ENCODE results near the gene CHL1. TPM values are rescaled to one million over a fixed set of nuclear protein-coding genes. Genes with fewer than 3 reads are reported as not detected.

The CHL1 gene, protein sequence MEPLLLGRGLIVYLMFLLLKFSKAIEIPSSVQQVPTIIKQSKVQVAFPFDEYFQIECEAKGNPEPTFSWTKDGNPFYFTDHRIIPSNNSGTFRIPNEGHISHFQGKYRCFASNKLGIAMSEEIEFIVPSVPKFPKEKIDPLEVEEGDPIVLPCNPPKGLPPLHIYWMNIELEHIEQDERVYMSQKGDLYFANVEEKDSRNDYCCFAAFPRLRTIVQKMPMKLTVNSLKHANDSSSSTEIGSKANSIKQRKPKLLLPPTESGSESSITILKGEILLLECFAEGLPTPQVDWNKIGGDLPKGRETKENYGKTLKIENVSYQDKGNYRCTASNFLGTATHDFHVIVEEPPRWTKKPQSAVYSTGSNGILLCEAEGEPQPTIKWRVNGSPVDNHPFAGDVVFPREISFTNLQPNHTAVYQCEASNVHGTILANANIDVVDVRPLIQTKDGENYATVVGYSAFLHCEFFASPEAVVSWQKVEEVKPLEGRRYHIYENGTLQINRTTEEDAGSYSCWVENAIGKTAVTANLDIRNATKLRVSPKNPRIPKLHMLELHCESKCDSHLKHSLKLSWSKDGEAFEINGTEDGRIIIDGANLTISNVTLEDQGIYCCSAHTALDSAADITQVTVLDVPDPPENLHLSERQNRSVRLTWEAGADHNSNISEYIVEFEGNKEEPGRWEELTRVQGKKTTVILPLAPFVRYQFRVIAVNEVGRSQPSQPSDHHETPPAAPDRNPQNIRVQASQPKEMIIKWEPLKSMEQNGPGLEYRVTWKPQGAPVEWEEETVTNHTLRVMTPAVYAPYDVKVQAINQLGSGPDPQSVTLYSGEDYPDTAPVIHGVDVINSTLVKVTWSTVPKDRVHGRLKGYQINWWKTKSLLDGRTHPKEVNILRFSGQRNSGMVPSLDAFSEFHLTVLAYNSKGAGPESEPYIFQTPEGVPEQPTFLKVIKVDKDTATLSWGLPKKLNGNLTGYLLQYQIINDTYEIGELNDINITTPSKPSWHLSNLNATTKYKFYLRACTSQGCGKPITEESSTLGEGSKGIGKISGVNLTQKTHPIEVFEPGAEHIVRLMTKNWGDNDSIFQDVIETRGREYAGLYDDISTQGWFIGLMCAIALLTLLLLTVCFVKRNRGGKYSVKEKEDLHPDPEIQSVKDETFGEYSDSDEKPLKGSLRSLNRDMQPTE (N-terminal part only)
- 78.5 TPM for total RNA-seq

DNA sequence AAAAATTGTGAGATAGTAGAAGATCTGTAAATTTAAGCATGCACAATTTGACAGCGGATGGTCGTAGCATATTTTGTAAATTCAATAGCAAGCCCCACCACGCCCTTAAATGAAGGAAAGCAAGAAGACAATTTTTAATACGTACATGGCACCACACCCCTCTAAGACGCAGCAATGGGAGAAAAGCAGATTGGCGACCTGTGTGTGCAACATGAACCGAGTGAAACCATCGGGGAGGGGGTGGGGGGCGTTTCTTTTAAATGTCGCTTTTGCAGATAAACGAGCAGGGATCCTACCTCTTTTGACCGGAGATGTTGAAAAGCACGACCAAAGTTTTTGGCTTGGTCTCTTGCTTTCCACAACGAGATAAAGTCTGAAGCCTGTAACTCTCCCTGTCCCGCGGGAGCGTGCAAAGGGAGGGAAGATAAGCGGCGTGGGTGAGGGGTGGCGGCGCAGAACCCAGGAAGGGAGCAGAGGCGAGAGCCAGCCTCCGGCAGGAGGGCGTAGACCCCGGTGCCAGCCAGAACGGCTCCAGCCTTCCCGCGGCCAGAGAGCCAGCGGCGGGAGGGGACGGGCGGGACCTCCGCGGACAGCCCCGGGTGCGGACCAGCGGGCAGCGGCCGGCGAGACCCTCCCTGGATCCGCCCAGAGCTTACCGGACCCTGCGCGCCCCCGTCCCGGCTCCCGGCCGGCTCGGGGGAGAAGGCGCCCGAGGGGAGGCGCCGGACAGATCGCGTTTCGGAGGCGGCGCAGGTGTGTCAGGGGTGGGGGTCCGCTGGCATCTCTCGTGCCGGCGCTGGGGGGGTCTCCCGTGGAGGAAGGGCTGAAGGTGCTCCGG is at the start of gene CHL1:
Gene CHL1 (plus strand): TSS at position 453 of the 838 bp plus-strand sequence. CDS start 123,014 bp downstream, outside the sequence.

Data from camera-type eye (tissue), 1 donor.